Heart left ventricle (tissue), 16 donors: ENCODE results near the gene RAB6D. TPM values are rescaled to one million over a fixed set of nuclear protein-coding genes. Genes with fewer than 3 reads are reported as not detected.
"Not testable (repeated sequence)": the region's sequence is repeated elsewhere in the genome, so short reads cannot be mapped to it uniquely, and the experiment has no call there.

Experiments used
- ATAC-seq, 4 donors: fragments of 200-7000 bp; cut with Tn5 transposase; one replicate each; pipeline ENCODE4 v1.9.1; 2020 to 2022; ENCODE audit warnings: moderate library complexity in 4 of 4, mild to moderate bottlenecking in 3 of 4, moderate number of reproducible peaks in 1 of 4
- DNase-seq, 5 donors: peaks; one replicate each; pipeline ENCODE4 v3.0.0-alpha.2; 2020
- H3K27ac ChIP-seq, 12 donors: fragments of 200-600 bp; sonication (generic) in 4 of 12; one replicate each; pipeline versions ENCODE4 v1.5.0 to v1.8.0; 2016 to 2022; ENCODE audit warnings: mild to moderate bottlenecking in 2 of 12
- H3K27me3 ChIP-seq, 9 donors: fragments of 200-600 bp; sonication (generic) in 2 of 9; one replicate each; pipeline versions ENCODE4 v1.5.1 to v1.8.0; 2016 to 2022; ENCODE audit warnings: mild to moderate bottlenecking in 3 of 9
- H3K36me3 ChIP-seq, 9 donors: fragments of 200-600 bp; sonication (generic) in 2 of 9; one replicate each; pipeline versions ENCODE4 v1.5.0 to v1.8.0; 2018 to 2022; ENCODE audit warnings: mild to moderate bottlenecking in 2 of 9
- H3K4me1 ChIP-seq, 12 donors: fragments of 200-600 bp; sonication (generic) in 4 of 12; one replicate each; pipeline versions ENCODE4 v1.5.0 to v1.8.0; 2016 to 2022; ENCODE audit warnings: mild to moderate bottlenecking in 3 of 12
- H3K4me3 ChIP-seq, 12 donors: fragments of 200-600 bp; sonication (generic) in 4 of 12; one replicate each; pipeline versions ENCODE4 v1.5.0 to v1.8.0; 2017 to 2022; ENCODE audit warnings: mild to moderate bottlenecking in 9 of 12, moderate library complexity in 4 of 12
- H3K9me3 ChIP-seq, 12 donors: fragments of 200-600 bp; sonication (generic) in 4 of 12; one replicate each; pipeline versions ENCODE4 v1.5.0 to v1.8.0; 2016 to 2022; ENCODE audit warnings: mild to moderate bottlenecking in 1 of 12
- POLR2A ChIP-seq, 2 donors: fragments of 450-650 bp; IDR thresholded peaks; one replicate each; pipeline ENCODE4 v1.6.1; 2017; ENCODE audit warnings: antibody characterized with exemption in 2 of 2, mild to moderate bottlenecking in 2 of 2, moderate library complexity in 2 of 2
- WGBS, 4 donors: extraction: QIAGEN DNeasy Blood & Tissue Kit in 2 of 4; methylation state at CpG; one replicate each; pipeline versions ENCODE4 v1.1.5 to v1.1.7; 2013 to 2018; 5-methylcytosine and 5-hydroxymethylcytosine counted together
- intact Hi-C, 10 donors: fragments of 100-400 bp; cut with DNase I; formaldehyde crosslinking; loops; one replicate each; pipeline versions ENCODE4 v1.11.1 to v1.14.2; 2022
- polyA plus RNA-seq, 2 donors: library from polyadenylated mRNA; stranded (reverse); fragments of 200-250 nt; gene quantifications; one replicate each; pipeline ENCODE4 v1.2.3, GENCODE V29; 2013
- total RNA-seq, 9 donors: library from RNA; depleted of rRNA in 2 of 9; stranded (reverse); fragments of >200 nt in 2 of 9; fragmentation: NEBNext Ultra II Directional in 3 of 9; extraction: Animal tissue kit (Norgen Biotek cat#: 25700) in 3 of 9; gene quantifications; one replicate each; pipeline versions ENCODE4 v1.1.0 to v1.2.4, GENCODE V29; 2016 to 2023
- TF ChIP-seq, protein P1 (sequence below), 12 donors: fragments of 200-600 bp; sonication (generic) in 4 of 12; IDR thresholded peaks; one replicate each; pipeline versions ENCODE4 v1.5.0 to v1.8.0; 2018 to 2022; ENCODE audit warnings: antibody characterized with exemption in 12 of 12, mild to moderate bottlenecking in 5 of 12
- donor health status: ischemic (EF 13 %, LVEDD 7.1; RV severe dilation, severe dysfunction).
- donor health status: healthy with polysubstance abuse.
- donor health status: DM: no; HTN: yes; CAD: no.
- donor health status: DM: no; HTN: no; CAD: no.
- donor health status: ischemic (EF 25% LVEDD 6.9; RV normal size, moderate dysfunction).
- donor health status: ischemic (EF 25% LVEDD 5.7; RV mildly dilated, moderate dysfunction).
- donor health status: healthy.
- donor health status: DM: yes; HTN: yes; CAD: no.
- donor health status: ischemic (EF 35%, LVEDD 5.7; RV mildly dilated, moderate dysfunction).
- donor health status: nonischemic (EF 11% LVEDD 7.7; RV severe dilation, severe dysfunction).
- donor health status: DM: yes; HTN: yes; CAD: no.
- donor health status: PGD.
- donor health status: ischemic (EF 29% LVEDD 5.4; RV normal size, mild dysfunction).
- donor health status: nonischemic (EF 23%, LVEDD 6.1; RV moderate dilation, normal function).

RAB6D gene
- total and polyA plus RNA-seq, 11 donors = 0.11 to 0.18 (median 0.13) TPM; not detected in 7

DNA sequence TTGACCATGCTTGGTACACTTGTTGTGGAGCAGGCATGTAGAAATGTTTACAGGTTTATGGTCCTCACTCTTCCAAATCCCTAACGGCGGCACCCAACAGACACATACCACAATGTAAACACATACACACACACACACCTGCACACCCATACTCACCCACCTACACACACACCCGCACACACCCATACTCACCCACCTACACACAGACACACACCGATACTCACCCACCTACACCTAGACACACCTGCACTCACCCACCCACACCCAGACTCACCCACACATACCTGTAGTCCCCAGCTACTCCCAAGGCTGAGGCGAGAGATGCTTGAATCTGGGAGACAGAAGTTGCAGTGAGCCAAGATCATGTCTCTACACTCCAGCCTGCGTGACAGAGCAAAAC lies 1.5 kb upstream of the RAB6D start:
- intact Hi-C loops = loop anchor here in 1 of 10 donors (10.0 kb wide), 1 partner anchor 1081 kb away; no protein-coding TSS in a partner anchor
- no peaks in the 10 kb centered on the region for H3K9me3 ChIP-seq
- no peaks in the 10 kb centered on the region for H3K36me3 ChIP-seq
- 93 to 96% (median 94%) methylated on average over 6 of the region's 6 CpGs for WGBS, 4 donors
- DNase-seq = no peak
- no peaks in the 10 kb centered on the region for H3K4me1 ChIP-seq
- peaks cover 0 to 55% (median 21%) of the 10 kb centered on the region in 9 donors for H3K27me3 ChIP-seq
- no peak overlapping the region for H3K27ac ChIP-seq
- TF ChIP-seq, protein P1, sequence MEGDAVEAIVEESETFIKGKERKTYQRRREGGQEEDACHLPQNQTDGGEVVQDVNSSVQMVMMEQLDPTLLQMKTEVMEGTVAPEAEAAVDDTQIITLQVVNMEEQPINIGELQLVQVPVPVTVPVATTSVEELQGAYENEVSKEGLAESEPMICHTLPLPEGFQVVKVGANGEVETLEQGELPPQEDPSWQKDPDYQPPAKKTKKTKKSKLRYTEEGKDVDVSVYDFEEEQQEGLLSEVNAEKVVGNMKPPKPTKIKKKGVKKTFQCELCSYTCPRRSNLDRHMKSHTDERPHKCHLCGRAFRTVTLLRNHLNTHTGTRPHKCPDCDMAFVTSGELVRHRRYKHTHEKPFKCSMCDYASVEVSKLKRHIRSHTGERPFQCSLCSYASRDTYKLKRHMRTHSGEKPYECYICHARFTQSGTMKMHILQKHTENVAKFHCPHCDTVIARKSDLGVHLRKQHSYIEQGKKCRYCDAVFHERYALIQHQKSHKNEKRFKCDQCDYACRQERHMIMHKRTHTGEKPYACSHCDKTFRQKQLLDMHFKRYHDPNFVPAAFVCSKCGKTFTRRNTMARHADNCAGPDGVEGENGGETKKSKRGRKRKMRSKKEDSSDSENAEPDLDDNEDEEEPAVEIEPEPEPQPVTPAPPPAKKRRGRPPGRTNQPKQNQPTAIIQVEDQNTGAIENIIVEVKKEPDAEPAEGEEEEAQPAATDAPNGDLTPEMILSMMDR (IDR thresholded peaks at IDR 0.05) = no peak
- no peak for TF ChIP-seq POLR2A (IDR thresholded peaks at IDR 0.05)
- no peak for ATAC-seq
- H3K4me3 ChIP-seq = no peak overlapping the region

DNA sequence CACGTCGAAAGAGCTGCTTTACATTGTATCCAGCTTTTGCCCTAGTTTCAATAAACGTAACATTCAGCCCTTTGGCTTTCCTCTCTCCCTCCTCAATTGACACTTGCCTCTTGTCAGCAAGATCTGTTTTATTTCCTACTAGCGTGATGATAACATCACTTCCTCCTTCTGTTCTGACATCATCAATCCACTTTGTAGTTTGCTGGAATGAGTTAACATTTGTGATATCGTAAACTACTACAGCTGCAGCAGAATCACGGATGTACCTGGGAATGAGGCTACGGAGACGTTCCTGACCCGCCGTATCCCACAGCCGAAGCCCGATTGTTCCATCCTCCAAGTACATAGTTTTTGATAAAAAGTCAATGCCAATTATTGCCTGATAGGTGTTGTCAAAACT lies 755 bp downstream of the RAB6D start:
- not testable (repeated sequence) for H3K9me3 ChIP-seq, ATAC-seq, H3K4me3 ChIP-seq, H3K27ac ChIP-seq, H3K36me3 ChIP-seq, DNase-seq, H3K4me1 ChIP-seq
- intact Hi-C loops = loop anchor here in 1 of 10 donors (10.0 kb wide), 1 partner anchor 1078 kb away; no protein-coding TSS in a partner anchor
- peaks cover 0 to 62% (median 25%) of the 10 kb centered on the region in 9 donors for H3K27me3 ChIP-seq
- 0 to 4% (median 2%) methylated on average over 3 to 5 of the region's 12 CpGs for WGBS, 4 donors

DNA sequence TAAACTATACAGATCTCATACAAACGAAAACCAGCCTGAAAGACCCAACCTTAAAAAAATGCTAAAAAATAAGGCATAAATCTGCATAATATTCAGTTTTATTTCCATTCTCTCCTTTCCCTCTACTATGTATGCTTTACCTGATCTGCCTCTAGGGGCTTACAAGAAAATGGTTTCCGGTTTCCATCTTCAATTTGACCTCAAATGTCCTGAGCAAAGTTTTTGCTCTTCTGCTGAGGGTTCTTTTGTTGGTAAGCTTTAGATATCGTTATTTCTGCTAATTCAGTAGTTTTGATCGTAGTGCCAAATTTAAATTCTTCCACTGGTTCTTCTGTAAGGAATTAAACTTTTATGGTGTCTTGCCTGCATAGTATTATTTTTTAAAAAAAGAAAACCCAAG lies 2.2 kb downstream of the RAB6D start:
- 61 to 71% (median 64%) methylated on average over 4 of the region's 4 CpGs for WGBS, 4 donors
- not testable (repeated sequence) for H3K36me3 ChIP-seq, ATAC-seq, H3K9me3 ChIP-seq, H3K27ac ChIP-seq, DNase-seq, H3K4me3 ChIP-seq, H3K4me1 ChIP-seq
- H3K27me3 ChIP-seq = peaks cover 0 to 60% (median 25%) of the 10 kb centered on the region in 9 donors
- intact Hi-C loops = loop anchor here in 1 of 10 donors (10.0 kb wide), 1 partner anchor 1077 kb away; no protein-coding TSS in a partner anchor

DNA sequence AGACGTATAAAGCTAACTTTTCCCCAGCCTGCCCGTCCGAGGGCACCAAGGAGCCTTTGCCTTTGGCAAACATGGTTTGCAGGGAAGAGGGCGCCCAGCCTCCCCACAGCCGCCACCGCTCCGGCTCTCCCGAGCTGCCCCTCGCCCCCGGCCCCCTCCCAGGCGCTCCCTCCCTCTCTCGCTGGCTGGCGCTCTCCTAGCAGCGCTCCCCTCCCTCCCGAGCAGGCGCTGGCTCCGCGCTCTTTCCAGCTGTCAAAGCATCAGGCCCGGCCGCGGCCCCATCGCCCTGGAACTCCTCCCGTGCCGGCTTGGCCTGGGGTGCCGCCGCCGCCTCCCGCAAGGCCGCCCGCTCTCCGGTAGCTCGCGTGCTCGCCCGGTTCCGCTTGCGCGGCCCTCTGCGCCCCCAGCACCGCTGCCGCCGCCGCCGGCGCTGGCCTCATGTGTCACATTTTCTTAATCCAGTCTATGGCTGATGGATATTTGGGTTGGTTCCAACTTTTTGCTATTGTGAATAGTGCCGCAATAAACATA lies 10.7 kb downstream of the RAB6D start:
- WGBS, 4 donors = 5 to 50% (median 25%) methylated on average over 1 to 26 of the region's 46 CpGs
- ATAC-seq, H3K9me3 ChIP-seq, intact Hi-C loops, H3K36me3 ChIP-seq, H3K27ac ChIP-seq, H3K4me3 ChIP-seq, DNase-seq, H3K4me1 ChIP-seq: not testable (repeated sequence)
- H3K27me3 ChIP-seq = peaks cover 0 to 10% (median 0%) of the 10 kb centered on the region in 9 donors

DNA sequence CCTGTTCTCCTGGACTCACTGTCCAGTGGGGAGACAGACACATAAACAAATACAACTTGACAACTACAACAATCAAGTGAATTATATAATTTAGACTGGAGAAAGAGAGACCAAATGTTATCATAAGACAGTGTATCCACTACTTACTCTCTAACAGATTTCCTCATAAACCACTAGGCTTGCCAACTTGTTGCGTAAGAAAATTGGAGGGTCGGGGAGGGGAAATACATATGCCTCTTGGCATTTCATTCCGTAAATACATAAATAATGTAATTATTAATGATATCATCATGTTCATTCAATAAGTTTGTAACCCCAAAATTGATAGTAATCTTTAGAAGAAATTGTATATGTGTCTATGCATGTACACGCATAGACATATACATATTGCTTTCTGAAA lies 14.9 kb downstream of the RAB6D start:
- no peaks in the 10 kb centered on the region for H3K9me3 ChIP-seq
- no peak overlapping the region for H3K4me3 ChIP-seq
- H3K27me3 ChIP-seq = peaks cover 0 to 10% (median 0%) of the 10 kb centered on the region in 9 donors
- no peak for DNase-seq
- no peaks in the 10 kb centered on the region for H3K36me3 ChIP-seq
- no peaks in the 10 kb centered on the region for H3K4me1 ChIP-seq
- TF ChIP-seq, protein P1 (IDR thresholded peaks at IDR 0.05) = no peak
- TF ChIP-seq POLR2A (IDR thresholded peaks at IDR 0.05) = no peak
- ATAC-seq = no peak
- intact Hi-C loops = no loop called here
- no peak overlapping the region for H3K27ac ChIP-seq
- 81 to 91% (median 87%) methylated on average over 4 of the region's 4 CpGs for WGBS, 4 donors

DNA sequence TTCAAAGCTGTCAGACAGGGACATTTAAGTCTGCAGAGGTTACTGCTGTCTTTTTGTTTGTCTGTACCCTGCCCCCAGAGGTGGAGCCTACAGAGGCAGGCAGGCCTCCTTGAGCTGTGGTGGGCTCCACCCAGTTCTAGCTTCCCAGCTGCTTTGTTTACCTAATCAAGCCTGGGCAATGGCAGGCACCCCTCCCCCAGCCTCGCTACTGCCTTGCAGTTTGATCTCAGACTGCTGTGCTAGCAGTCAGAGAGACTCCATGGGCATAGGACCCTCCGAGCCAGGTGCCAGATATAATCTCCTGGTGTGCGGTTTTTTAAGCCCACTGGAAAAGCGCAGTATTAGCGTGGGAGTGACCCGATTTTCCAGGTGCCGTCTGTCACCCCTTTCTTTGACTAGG lies 16.9 kb downstream of the RAB6D start:
- H3K4me1 ChIP-seq, H3K27ac ChIP-seq, H3K4me3 ChIP-seq, H3K9me3 ChIP-seq, intact Hi-C loops, H3K27me3 ChIP-seq, ATAC-seq, H3K36me3 ChIP-seq, DNase-seq: not testable (repeated sequence)
- WGBS, 4 donors = 82 to 88% (median 85%) methylated on average over 6 to 7 of the region's 7 CpGs

DNA sequence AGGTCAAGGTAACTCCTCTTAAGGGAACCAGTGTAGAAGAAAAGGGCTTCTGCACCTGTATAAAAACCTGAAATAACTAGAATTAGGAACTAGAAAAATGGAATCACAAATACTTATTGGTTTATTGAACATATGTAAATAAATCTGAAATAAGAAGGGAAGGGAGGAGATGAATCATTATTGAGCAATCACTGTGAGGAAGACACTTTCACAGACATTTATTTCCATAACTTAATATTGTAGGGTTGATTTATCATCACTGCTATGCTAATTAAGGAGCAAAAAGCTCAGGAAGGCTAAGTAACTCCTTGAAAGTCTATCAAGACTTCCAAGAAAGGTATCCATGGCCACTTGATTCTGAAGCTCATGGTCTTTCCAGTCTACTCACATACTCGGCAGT lies 24.7 kb downstream of the RAB6D start:
- H3K4me3 ChIP-seq, H3K27me3 ChIP-seq, DNase-seq, ATAC-seq, H3K4me1 ChIP-seq, H3K9me3 ChIP-seq, H3K36me3 ChIP-seq, H3K27ac ChIP-seq: not testable (repeated sequence)
- 67 to 74% (median 71%) methylated on average over 1 of the region's 1 CpG for WGBS, 4 donors
- intact Hi-C loops = loop anchor here in 4 of 10 donors (5.0 kb wide), 1 partner anchor 187 kb away; no protein-coding TSS in a partner anchor
